HG02798 (cell line): ENCODE results near the gene PPP6C.

Source experiments
- ATAC-seq: cut with Tn5 transposase; IDR thresholded peaks from one replicate; pipeline ENCODE4 v1.9.1; 2021; ENCODE audit warnings: mild to moderate bottlenecking; ENCODE audit not compliant: unreplicated experiment, poor library complexity

PPP6C gene

GRCh38 chr9:125103770-125104460, 85.7 kb downstream of the PPP6C start:
- ATAC-seq: no peak

GRCh38 chr9:125103021-125103420, 86.6 kb downstream of the PPP6C start:
- ATAC-seq: no peak

GRCh38 chr9:125100822-125101221, 88.8 kb downstream of the PPP6C start:
- no peak for ATAC-seq

- ATAC-seq: no peak
Measured at GRCh38 chr9:125099816-125100215, 89.8 kb downstream of the PPP6C start.
